Adrenal gland (tissue), 12 donors: ENCODE measurements around the gene TSPAN32. TPM values are rescaled to one million over a fixed set of nuclear protein-coding genes. Genes with fewer than 3 reads are reported as not detected.

Source experiments
- DNase-seq, 7 donors: peaks; one replicate each; pipeline ENCODE4 v3.0.0-alpha.2; 2019 to 2020
- H3K27ac ChIP-seq, 5 donors: fragments of 200-600 bp; sonication (generic) in 4 of 5; 1 replicate in 3 of 5; 2 replicates in 2 of 5; pipeline versions ENCODE4 v1.5.1 to v1.8.0; 2016 to 2020; ENCODE audit warnings: mild to moderate bottlenecking in 1 of 5
- H3K27me3 ChIP-seq: fragments of 200-600 bp; 2 replicates; pipeline ENCODE4 v1.8.0; 2021
- H3K36me3 ChIP-seq, 2 donors: fragments of 200-600 bp; replicated peaks in 1 of 2; 1 replicate in 1 of 2; 2 replicates in 1 of 2; pipeline versions ENCODE4 v1.5.1 to v1.8.0; 2018 to 2022
- H3K4me1 ChIP-seq, 2 donors: fragments of 200-600 bp; replicated peaks in 1 of 2; 1 replicate in 1 of 2; 2 replicates in 1 of 2; pipeline versions ENCODE4 v1.5.1 to v1.8.0; 2018 to 2021
- H3K4me3 ChIP-seq, 4 donors: fragments of 200-600 bp; sonication (generic) in 3 of 4; one replicate each; pipeline ENCODE4 v1.5.1; 2016 to 2018
- H3K9me3 ChIP-seq, 3 donors: fragments of 200-600 bp; sonication (generic) in 1 of 3; replicated peaks in 1 of 3; 1 replicate in 2 of 3; 2 replicates in 1 of 3; pipeline versions ENCODE4 v1.5.1 to v1.8.0; 2016 to 2021
- CTCF ChIP-seq, 6 experiments: fragments of 450-650 bp in 4 of 6; fragments of 200-600 bp in 2 of 6; sonication (generic) in 1 of 6; IDR thresholded peaks; 1 replicate in 5 of 6; 2 replicates in 1 of 6; pipeline versions ENCODE4 v1.5.1 to v1.8.0; 2016 to 2021; ENCODE audit warnings: antibody characterized with exemption in 6 of 6, mild to moderate bottlenecking in 2 of 6, moderate library complexity in 1 of 6
- POLR2A ChIP-seq, 2 donors: fragments of 450-650 bp; IDR thresholded peaks; one replicate each; pipeline ENCODE4 v1.6.1; 2017; ENCODE audit warnings: antibody characterized with exemption in 2 of 2, mild to moderate bottlenecking in 2 of 2, moderate library complexity in 1 of 2
- WGBS, 4 donors: extraction: QIAGEN DNeasy Blood & Tissue Kit in 2 of 4; methylation state at CpG; one replicate each; pipeline versions ENCODE4 v1.1.5 to v1.1.7; 2013 to 2017; 5-methylcytosine and 5-hydroxymethylcytosine counted together
- intact Hi-C, 2 donors: fragments of 100-400 bp; cut with DNase I; formaldehyde crosslinking; loops; one replicate each; pipeline versions ENCODE4 v1.14.1 to v1.15.0; 2022 to 2023
- polyA plus RNA-seq, 3 donors: library from polyadenylated mRNA; stranded (reverse); fragments of 200-250 nt in 2 of 3; fragments of 350-450 nt in 1 of 3; fragmentation: Illumina TruSeq in 1 of 3; extraction: RNeasy Lipid Tissue Mini Kit (QIAGEN cat#74804) in 1 of 3; gene quantifications; one replicate each; pipeline ENCODE4 v1.2.3, GENCODE V29; 2013 to 2014
- total RNA-seq, 9 donors: library from RNA; depleted of rRNA in 4 of 9; stranded (reverse); fragments of >200 nt in 4 of 9; fragments of 120-200 nt in 1 of 9; fragmentation: NEBNext Ultra II Directional in 1 of 9; extraction: Animal tissue kit (Norgen Biotek cat#: 25700) in 1 of 9; gene quantifications; one replicate each; pipeline versions ENCODE4 v1.1.0 to v1.2.4, GENCODE V29; 2013 to 2023
- donor health status: healthy with polysubstance abuse.
- donor health status: Bipolar disorder and iron deficiency.
- donor health status: DM: yes; HTN: yes; CAD: no.
- donor health status: DM: no; HTN: no; CAD: no.
- donor health status: DM: no; HTN: no; CAD: no.
- donor health status: DM: yes; HTN: yes; CAD: no.

Gene TSPAN32
- total and polyA plus RNA-seq, 12 donors: 0.14 to 7.0 (median 0.88) TPM; not detected in 4

DNA sequence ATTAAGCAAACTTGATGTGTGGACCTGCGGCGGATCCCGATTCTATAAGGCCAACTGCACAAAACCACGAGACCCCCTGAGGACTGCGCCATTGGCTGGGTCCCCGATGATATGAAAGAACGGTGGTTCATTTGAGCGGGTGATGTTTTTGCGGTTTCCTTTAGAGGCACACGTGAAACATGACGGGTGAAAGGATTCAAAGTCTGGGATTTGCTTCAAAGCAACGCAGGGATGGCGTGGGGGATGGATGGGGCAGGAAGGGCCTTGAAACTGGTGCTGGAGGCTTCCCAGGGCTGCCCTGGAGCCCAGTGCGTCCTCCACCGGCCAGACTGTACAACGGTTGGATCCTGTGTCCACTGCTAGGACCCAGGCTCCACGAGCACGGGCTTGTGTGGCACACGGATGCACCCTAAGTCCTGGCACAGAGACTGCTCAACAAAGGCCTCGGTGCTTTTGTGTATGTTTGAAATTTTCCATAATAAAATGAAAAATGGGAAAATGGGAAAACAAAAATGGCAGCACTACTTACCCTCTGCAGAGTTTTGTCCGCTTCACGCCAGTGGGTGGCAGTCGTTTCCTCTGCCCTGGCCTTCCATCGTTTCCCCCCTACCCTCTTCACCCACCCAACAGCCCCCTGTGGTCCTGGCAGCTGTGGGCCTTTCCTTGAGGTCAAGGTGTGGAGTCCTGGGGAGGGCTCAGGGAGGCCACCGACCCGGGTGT is 35.1 kb upstream of the TSPAN32 start:
- Histone ChIP-seq H3K4me1 (peaks cover 0 to 14% of the 10 kb centered on the region in 2 donors), H3K27me3 (peaks cover 31% of the 10 kb centered on the region), H3K9me3 (no peaks in the 10 kb centered on the region), H3K4me3 (no peak overlapping the region), H3K36me3 (no peaks in the 10 kb centered on the region), H3K27ac (no peak overlapping the region)
- peak in 1 of 7 donors; percentile 41 for DNase-seq
- intact Hi-C loops: no loop called here
- no peak for TF ChIP-seq POLR2A (IDR thresholded peaks at IDR 0.05)
- TF ChIP-seq CTCF (IDR thresholded peaks at IDR 0.05): no peak
- 89 to 93% (median 91%) methylated on average over 22 to 26 of the region's 26 CpGs for WGBS, 4 donors

- Histone ChIP-seq H3K36me3 (no peaks in the 10 kb centered on the region), H3K9me3 (no peaks in the 10 kb centered on the region), H3K4me1 (peaks cover 0 to 14% of the 10 kb centered on the region in 2 donors), H3K27me3 (peaks cover 37% of the 10 kb centered on the region), H3K27ac (no peak overlapping the region), H3K4me3 (no peak overlapping the region)
- intact Hi-C loops: no loop called here
- TF ChIP-seq CTCF (IDR thresholded peaks at IDR 0.05) (no peak), POLR2A (IDR thresholded peaks at IDR 0.05) (no peak)
- WGBS, 4 donors: 64 to 78% (median 75%) methylated on average over 3 to 12 of the region's 12 CpGs
- no peak for DNase-seq
Measured at GRCh38 chr11:2267306-2267850, 34.4 kb upstream of the TSPAN32 start.

GRCh38 chr11:2267851-2268728 is 33.7 kb upstream of the TSPAN32 start:
- peaks cover 0 to 14% of the 10 kb centered on the region in 2 donors for H3K4me1 ChIP-seq
- H3K9me3 ChIP-seq: no peaks in the 10 kb centered on the region
- peaks cover 38% of the 10 kb centered on the region for H3K27me3 ChIP-seq
- intact Hi-C loops: no loop called here
- TF ChIP-seq CTCF (IDR thresholded peaks at IDR 0.05) (no peak), POLR2A (IDR thresholded peaks at IDR 0.05) (no peak)
- 64 to 78% (median 77%) methylated on average over 7 to 26 of the region's 26 CpGs for WGBS, 4 donors
- no peaks in the 10 kb centered on the region for H3K36me3 ChIP-seq
- H3K4me3 ChIP-seq: no peak overlapping the region
- H3K27ac ChIP-seq: no peak overlapping the region
- DNase-seq: peak in 1 of 7 donors; percentile 51
